Neural cell (in vitro differentiated cells): ENCODE data around the gene BCL2.

Source experiments
- EP300 ChIP-seq: fragments of 450-650 bp; conservative IDR thresholded peaks from 2 replicates; pipeline ENCODE4 v1.6.1; 2014; ENCODE audit warnings: antibody characterized with exemption, mild to moderate bottlenecking, moderate library complexity; ENCODE audit not compliant: poor library complexity, severe bottlenecking
- POLR2AphosphoS5 ChIP-seq: IDR thresholded peaks from 2 replicates; pipeline ENCODE4 v1.6.1; 2012
- SMC3 ChIP-seq: fragments of 450-650 bp; conservative IDR thresholded peaks from 2 replicates; pipeline ENCODE4 v1.6.1; 2014; ENCODE audit warnings: antibody characterized with exemption, mild to moderate bottlenecking, moderate library complexity; ENCODE audit not compliant: poor library complexity
- TAF1 ChIP-seq: IDR thresholded peaks from 2 replicates; pipeline ENCODE4 v1.6.1; 2012; ENCODE audit warnings: low read depth
- TF ChIP-seq, protein P1 (sequence below): fragments of 450-650 bp; IDR thresholded peaks from 2 replicates; pipeline ENCODE4 v1.5.1; 2014; ENCODE audit warnings: antibody characterized with exemption, mild to moderate bottlenecking, moderate library complexity; ENCODE audit not compliant: poor library complexity, severe bottlenecking
- TF ChIP-seq, protein P2 (sequence below): IDR thresholded peaks from 2 replicates; pipeline ENCODE4 v1.6.1; 2012; ENCODE audit warnings: borderline replicate concordance

DNA sequence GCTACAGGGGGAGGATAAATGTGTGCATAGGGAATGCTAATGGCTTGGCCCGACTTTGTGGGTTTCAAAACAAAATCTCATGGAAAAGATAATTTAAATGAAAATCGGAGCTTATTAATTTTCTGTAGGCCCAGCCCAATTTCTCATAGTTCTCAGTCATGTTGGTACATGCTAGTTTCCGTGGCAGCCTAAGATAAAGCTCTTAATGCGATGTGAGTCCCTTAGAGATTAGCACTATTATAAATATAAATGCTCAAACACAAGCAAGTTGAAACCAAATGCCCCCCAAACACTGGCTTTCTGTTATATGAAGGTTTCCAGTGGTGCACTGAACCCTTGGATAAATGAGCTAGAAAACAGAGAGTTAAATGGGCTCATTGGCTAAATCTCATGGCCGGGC, 168.0 kb downstream of the BCL2 start:
- TF ChIP-seq, protein P1, sequence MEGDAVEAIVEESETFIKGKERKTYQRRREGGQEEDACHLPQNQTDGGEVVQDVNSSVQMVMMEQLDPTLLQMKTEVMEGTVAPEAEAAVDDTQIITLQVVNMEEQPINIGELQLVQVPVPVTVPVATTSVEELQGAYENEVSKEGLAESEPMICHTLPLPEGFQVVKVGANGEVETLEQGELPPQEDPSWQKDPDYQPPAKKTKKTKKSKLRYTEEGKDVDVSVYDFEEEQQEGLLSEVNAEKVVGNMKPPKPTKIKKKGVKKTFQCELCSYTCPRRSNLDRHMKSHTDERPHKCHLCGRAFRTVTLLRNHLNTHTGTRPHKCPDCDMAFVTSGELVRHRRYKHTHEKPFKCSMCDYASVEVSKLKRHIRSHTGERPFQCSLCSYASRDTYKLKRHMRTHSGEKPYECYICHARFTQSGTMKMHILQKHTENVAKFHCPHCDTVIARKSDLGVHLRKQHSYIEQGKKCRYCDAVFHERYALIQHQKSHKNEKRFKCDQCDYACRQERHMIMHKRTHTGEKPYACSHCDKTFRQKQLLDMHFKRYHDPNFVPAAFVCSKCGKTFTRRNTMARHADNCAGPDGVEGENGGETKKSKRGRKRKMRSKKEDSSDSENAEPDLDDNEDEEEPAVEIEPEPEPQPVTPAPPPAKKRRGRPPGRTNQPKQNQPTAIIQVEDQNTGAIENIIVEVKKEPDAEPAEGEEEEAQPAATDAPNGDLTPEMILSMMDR: no peak
- TF ChIP-seq POLR2AphosphoS5: no peak
- TF ChIP-seq TAF1: no peak
- TF ChIP-seq, protein P2, sequence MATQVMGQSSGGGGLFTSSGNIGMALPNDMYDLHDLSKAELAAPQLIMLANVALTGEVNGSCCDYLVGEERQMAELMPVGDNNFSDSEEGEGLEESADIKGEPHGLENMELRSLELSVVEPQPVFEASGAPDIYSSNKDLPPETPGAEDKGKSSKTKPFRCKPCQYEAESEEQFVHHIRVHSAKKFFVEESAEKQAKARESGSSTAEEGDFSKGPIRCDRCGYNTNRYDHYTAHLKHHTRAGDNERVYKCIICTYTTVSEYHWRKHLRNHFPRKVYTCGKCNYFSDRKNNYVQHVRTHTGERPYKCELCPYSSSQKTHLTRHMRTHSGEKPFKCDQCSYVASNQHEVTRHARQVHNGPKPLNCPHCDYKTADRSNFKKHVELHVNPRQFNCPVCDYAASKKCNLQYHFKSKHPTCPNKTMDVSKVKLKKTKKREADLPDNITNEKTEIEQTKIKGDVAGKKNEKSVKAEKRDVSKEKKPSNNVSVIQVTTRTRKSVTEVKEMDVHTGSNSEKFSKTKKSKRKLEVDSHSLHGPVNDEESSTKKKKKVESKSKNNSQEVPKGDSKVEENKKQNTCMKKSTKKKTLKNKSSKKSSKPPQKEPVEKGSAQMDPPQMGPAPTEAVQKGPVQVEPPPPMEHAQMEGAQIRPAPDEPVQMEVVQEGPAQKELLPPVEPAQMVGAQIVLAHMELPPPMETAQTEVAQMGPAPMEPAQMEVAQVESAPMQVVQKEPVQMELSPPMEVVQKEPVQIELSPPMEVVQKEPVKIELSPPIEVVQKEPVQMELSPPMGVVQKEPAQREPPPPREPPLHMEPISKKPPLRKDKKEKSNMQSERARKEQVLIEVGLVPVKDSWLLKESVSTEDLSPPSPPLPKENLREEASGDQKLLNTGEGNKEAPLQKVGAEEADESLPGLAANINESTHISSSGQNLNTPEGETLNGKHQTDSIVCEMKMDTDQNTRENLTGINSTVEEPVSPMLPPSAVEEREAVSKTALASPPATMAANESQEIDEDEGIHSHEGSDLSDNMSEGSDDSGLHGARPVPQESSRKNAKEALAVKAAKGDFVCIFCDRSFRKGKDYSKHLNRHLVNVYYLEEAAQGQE: no peak
- TF ChIP-seq EP300: no peak
- TF ChIP-seq SMC3: no peak
